GM21423 (cell line): Measurements from ENCODE around the gene SLC5A12.

Experiments used
- ATAC-seq: cut with Tn5 transposase; IDR thresholded peaks from one replicate; pipeline ENCODE4 v1.9.1; 2021; ENCODE audit warnings: mild to moderate bottlenecking, moderate library complexity; ENCODE audit not compliant: unreplicated experiment

SLC5A12 gene, protein sequence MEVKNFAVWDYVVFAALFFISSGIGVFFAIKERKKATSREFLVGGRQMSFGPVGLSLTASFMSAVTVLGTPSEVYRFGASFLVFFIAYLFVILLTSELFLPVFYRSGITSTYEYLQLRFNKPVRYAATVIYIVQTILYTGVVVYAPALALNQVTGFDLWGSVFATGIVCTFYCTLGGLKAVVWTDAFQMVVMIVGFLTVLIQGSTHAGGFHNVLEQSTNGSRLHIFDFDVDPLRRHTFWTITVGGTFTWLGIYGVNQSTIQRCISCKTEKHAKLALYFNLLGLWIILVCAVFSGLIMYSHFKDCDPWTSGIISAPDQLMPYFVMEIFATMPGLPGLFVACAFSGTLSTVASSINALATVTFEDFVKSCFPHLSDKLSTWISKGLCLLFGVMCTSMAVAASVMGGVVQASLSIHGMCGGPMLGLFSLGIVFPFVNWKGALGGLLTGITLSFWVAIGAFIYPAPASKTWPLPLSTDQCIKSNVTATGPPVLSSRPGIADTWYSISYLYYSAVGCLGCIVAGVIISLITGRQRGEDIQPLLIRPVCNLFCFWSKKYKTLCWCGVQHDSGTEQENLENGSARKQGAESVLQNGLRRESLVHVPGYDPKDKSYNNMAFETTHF

DNA sequence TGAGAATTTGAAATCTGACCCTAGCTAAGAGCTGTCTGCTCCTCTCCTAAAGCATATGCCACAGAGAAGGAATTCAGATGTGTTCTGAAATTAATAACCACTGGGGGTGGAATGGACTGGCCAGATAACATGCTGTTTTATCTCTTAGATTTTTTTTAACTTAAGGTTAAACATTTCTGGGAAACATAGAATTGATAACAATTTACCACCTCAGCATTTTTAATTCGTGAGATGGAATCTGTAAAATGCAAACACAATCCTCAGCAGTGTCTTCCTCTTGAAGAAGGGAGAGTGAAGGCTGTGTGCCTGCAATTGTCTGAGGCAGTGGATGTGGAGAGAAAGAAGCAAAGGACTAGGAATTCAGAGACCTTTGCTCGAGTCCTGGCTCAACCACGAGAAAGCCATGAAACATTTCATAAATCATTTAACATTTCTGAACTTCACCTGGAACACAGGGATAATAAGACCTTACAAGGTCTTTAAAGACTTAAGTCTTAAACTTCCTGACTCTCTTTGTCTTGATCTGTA is at the start of gene SLC5A12:
TSS of gene SLC5A12 (minus strand) at position 113 of the 528 bp plus-strand sequence. CDS start 346 bp downstream, outside the sequence.
- no peak for ATAC-seq

DNA sequence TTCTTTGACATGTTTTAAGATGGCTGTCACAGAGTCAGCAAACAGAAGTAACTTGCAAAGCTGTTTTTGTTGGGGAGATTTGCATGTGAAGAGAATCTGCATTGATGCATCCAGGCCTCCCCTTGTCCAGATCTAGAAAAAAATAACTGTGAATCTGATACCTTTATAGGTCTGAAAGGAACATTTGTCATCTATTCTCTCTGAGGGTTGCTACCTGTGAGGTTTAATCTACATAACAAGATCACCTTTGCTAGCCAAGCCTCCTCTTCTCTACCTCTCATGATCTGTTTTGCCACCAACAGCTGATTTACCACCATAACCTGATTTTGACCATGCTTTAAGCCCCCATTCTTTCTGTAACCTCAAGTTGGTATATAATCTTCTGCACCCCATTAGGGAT is 47.2 kb upstream of the SLC5A12 start:
- ATAC-seq, result no peak

GRCh38 chr11:26767060-26767459 is 45.2 kb upstream of the SLC5A12 start:
- no peak for ATAC-seq

DNA sequence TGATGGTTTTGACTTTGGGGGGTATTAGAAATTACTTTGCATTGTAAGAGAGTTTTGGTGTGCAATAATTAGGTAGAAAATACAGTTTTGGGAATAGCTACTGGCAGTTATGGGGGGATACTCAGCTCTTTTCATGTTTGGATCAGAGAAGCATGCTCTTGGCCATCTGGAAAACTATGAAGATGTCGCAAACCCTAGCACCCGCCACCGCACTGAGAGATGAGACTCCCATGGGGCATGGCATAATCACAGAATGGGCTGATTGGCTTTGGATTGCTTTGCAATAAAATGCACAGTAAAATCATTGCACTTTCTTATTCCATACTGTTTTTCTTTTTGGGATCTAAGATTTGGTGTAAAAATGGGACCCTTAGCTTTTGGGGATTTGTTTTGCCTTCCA is 43.5 kb upstream of the SLC5A12 start:
- ATAC-seq, result no peak

- no peak for ATAC-seq
Measured at GRCh38 chr11:26764825-26765224, 43.0 kb upstream of the SLC5A12 start.

DNA sequence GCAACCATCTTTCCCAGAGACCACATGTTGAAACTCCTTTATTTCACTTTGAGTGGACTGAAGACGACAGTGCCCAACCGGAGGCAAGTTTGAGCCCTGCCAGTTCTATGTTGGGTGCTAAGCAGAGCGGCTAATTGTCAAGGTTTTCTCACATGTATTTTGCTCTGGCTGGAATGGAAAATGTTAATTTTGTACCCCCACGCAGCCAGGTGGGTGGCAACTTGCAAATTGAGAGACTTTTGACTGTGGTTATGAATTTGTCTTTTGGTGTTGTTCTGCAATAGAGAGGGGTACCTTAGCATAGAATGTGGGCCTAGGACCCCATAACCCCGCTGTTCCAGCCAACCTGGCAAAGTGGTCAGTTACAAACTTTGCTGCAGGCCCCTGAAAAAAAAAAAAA is 42.5 kb upstream of the SLC5A12 start:
- no peak for ATAC-seq

DNA sequence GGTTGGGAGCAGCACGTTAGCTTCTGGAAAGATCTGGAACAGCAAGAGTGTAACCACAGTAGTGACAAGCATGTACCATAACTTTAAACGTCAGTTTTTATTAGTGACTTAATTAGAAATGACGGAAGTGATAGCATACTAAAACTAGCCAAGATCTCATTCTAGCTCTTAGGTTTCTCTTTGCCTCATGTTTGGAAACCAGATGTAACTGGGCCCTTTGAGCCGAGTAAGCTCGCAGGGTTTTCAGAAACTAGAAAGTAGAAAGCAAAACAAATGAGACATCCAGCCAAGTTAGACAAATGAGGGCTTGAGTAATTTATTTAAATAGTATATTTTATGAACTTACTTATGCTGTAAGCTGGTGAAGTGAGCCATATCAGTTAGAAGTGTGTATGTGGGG is 40.2 kb upstream of the SLC5A12 start:
- ATAC-seq, result no peak

- ATAC-seq, result no peak
Measured at GRCh38 chr11:26761361-26761809, 39.5 kb upstream of the SLC5A12 start.

DNA sequence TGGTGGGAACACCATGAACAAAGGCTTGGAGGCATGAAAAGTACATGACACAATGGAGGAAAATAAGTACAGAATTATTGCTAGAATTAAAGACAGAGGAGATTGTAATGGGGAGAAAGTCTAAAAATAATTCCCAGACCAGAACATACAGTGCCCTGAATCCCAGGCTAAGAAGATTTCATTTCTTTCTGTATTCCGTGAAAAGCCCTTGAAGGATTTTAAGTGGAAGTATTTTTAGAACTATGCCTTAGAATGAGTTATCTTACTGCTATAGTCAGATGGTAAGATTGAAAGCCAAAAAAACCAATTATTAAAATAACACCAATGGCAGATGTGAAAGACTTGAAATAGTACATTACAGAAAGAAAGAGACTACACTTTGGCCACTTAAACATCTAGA is 36.1 kb upstream of the SLC5A12 start:
- ATAC-seq, result no peak

- ATAC-seq, result no peak
Measured at GRCh38 chr11:26755762-26756161, 33.9 kb upstream of the SLC5A12 start.

DNA sequence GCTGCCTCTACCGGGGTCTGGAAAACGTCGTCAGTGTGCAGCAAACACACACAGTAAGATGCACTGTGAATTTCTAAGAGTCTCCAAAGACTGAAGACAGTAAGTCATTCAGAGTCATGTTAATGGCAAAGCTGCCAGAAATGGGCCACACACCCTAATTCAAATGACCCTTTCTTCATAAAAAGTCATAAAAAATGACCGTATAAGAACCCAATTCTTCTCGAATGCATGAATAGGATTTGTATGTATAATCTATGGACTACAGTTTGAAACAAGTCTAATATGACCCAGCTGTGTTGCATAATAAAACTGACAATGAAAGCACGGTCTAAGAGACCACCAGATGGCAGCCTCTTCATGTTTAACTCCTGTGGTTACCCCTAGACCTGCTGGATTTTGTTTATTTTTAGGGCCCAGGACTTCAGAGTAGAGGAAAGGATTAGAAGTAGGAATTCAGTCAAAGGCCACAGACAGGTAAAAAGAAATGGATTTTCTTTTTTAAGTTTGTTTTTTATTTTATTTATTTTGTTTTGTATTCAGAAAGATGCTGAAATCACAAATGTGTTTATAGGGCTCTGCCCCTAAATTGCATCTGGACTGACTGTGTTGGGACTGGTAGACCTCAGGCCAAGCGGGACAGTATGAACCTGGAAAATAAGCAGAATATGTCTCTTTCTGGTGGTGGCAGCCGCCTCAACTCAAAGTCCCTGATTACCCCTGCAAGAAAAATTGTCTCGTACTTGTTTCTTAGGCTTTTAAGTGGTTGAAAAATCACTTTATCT is 32.1 kb upstream of the SLC5A12 start:
- peak; percentile 70 for ATAC-seq

DNA sequence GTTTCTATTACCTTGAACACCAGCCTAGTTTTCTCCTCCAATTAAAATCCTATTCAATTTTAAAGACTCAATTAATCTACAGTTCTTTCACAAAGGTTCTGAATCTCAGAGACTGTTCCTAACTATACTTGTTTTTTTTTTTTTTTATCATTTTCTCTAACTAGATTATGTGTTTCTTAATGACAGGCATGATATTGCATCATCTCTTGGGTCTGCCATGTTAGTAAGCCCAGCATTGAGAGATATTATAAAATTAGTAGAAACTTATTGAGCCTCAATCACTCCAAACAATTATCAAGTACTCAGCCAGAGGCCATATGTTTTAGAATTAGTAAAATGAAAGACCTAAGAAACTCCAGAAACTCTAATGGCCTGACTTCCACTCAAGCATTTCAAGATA is 28.1 kb upstream of the SLC5A12 start:
- ATAC-seq, result no peak

GRCh38 chr11:26743622-26744021 is 21.8 kb upstream of the SLC5A12 start:
- no peak for ATAC-seq

DNA sequence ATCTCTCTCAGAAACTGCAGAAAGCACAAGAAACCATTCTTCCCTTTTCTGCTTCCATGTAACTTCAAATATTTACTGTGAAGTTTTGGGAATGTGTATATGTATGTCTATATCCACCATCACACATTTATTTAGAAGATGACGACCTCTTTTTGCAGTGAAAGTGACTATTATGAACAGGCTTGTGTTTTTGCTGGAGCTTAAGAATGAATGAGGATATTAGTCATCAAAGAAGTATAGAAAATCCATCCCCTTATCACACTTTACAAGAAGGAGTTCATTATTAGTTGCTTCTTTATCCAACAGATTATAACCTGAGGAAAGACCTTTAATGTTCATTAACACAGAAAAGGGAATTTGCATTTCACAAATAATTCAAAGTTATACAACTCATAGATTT is 21.1 kb upstream of the SLC5A12 start:
- ATAC-seq, result no peak

DNA sequence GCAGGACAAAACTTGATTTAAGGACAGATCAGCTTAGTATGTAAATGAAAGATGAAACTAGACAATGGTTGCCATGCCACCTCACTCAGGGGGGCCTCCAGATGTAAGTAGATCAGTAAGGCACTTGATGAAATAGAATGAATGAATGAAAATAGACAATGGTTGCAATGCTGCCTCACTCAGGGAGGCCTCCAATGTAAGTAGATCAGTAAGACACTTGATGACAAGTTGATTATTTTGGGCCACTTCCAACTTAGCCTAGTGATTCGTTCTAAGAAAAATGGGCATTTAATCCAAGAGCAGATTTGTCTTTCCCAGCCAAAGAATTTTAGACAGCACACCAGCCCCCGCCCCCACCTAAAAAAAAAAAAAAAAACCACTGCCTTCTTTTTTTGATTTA is 19.2 kb upstream of the SLC5A12 start:
- ATAC-seq, result no peak

- no peak for ATAC-seq
Measured at GRCh38 chr11:26739366-26740073, 17.7 kb upstream of the SLC5A12 start.

- no peak for ATAC-seq
Measured at GRCh38 chr11:26734691-26735090, 12.8 kb upstream of the SLC5A12 start.

DNA sequence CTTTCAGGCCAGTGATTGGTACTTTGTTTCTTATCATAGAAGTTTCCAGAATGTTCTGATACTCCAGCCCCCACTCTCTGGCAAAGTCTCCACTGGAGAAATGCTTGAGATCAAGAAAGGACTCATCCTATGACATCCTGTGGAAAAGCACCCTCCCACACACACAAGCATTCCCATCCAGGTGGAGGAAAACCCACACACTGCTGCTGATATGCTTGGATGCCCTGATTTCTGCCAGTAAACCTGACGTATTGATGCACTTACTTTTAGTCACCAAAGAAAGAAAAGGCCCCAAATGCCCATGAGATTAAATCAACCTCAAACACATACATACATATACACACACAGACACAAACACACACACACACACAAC is 9.2 kb upstream of the SLC5A12 start:
- ATAC-seq, result no peak

DNA sequence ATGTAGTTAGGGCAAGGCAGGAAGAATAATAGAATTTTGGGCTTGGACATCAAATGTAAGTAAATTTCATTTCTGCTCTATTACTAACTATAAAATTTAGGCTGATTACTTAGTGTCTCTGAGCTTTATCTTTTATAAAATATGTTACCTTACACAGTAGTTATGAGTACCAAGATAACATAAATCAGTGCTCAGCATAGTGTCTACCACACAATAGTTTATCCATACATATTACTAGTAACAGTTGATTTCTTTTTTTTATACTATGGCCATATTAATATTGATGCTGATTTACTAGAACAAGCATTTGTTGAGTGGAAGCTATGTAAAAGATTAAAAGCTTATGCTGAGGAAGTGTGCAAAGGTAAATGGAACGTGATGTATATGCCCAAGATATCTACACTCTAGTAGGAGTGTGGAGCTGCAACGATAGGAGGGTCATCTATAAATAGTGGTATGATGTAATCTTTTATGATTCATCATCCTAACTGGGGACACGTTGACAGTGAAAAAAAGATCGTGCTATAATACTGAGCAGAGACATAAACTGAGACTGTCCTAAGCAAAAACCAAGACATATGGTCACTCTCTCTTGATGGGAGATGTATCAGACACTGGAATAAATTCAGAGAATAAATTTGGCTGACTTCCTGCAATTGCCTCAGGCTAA is 8.7 kb upstream of the SLC5A12 start:
- no peak for ATAC-seq

GRCh38 chr11:26729284-26729683 is 7.4 kb upstream of the SLC5A12 start:
- no peak for ATAC-seq
